GM12878 (cell line): ENCODE data around the gene CARD10. TPM values are rescaled to one million over a fixed set of nuclear protein-coding genes. Genes with fewer than 3 reads are reported as not detected.

Experiments used
- ATAC-seq: fragments of 200-7000 bp; cut with Tn5 transposase; 3 replicates; pipeline ENCODE4 v1.9.1; 2020; ENCODE audit warnings: mild to moderate bottlenecking, moderate library complexity
- BruUV-seq: library from RNA; stranded (reverse); fragments of 400-500 nt; replicated peaks from 2 replicates; lab custom pipeline; 2021; lab: Mats Ljungman, UMichigan
- CTCF ChIA-PET: fragments of 300-600 bp; sonication (Branson Sonifier 250); formaldehyde crosslinking; extraction: SDS; loops from one replicate; lab custom pipeline; 2021; ENCODE audit warnings: inconsistent platforms; lab: Yijun Ruan, JAX
- POLR2A ChIA-PET: fragments of 350-600 bp; formaldehyde crosslinking; extraction: SDS; loops from one replicate; lab custom pipeline; 2021; ENCODE audit warnings: inconsistent platforms; lab: Charles Lee
- RAD21 ChIA-PET: fragments of 300-600 bp; sonication (Branson Sonifier 250); formaldehyde crosslinking; loops from one replicate; lab custom pipeline; 2023; ENCODE audit warnings: antibody characterized with exemption; ENCODE audit not compliant: unreplicated experiment; lab: Charles Lee
- SMC1A ChIA-PET: fragments of 300-600 bp; sonication (Branson Sonifier 250); formaldehyde crosslinking; loops from one replicate; lab custom pipeline; 2023; ENCODE audit not compliant: unreplicated experiment, uncharacterized antibody; lab: Charles Lee
- DNase-seq: peaks from one replicate; pipeline ENCODE4 v3.0.0-alpha.2; 2011; ENCODE audit warnings: low read depth, low spot score
- FAIRE-seq: peaks from 3 replicates; lab custom pipeline; 2011; peaks lifted over from hg19 to GRCh38; lab: Jason Lieb, UNC
- H2AFZ ChIP-seq: 2 replicates; pipeline ENCODE4 v1.6.0; 2011; ENCODE audit warnings: low read depth, low read length, control low read depth; ENCODE audit not compliant: control insufficient read depth
- H3K27ac ChIP-seq: 2 replicates; pipeline ENCODE4 v1.5.1; 2011; ENCODE audit warnings: control low read depth; ENCODE audit not compliant: control insufficient read depth, insufficient read depth
- H3K27me3 ChIP-seq, 2 experiments: replicated peaks in 1 of 2; 2 replicates each; pipeline versions ENCODE4 v1.6.0 to v1.6.1; 2011; ENCODE audit warnings: low read length in 1 of 2; ENCODE audit not compliant: control insufficient read depth in 2 of 2, insufficient read depth in 2 of 2
- H3K36me3 ChIP-seq, 2 experiments: 2 replicates each; pipeline ENCODE4 v1.5.1; 2011; ENCODE audit warnings: low read length in 1 of 2; ENCODE audit not compliant: control insufficient read depth in 2 of 2, insufficient read depth in 2 of 2
- H3K4me1 ChIP-seq: 2 replicates; pipeline ENCODE4 v1.6.1; 2011; ENCODE audit warnings: mild to moderate bottlenecking, low read length, moderate library complexity, mixed read lengths; ENCODE audit not compliant: control insufficient read depth, insufficient read depth
- H3K4me2 ChIP-seq: 2 replicates; pipeline ENCODE4 v1.6.0; 2011; ENCODE audit warnings: control low read depth; ENCODE audit not compliant: control insufficient read depth, insufficient read depth
- H3K4me3 ChIP-seq: fragments of 200-600 bp; sonication (generic); 2 replicates; pipeline ENCODE4 v1.5.1; 2016
- H3K79me2 ChIP-seq: 2 replicates; pipeline ENCODE4 v1.6.0; 2011; ENCODE audit warnings: low read length; ENCODE audit not compliant: control insufficient read depth, insufficient read depth
- H3K9ac ChIP-seq: 2 replicates; pipeline ENCODE4 v1.8.0; 2011; ENCODE audit warnings: low read length, control low read depth, mixed read lengths; ENCODE audit not compliant: control insufficient read depth, insufficient read depth
- H3K9me3 ChIP-seq: replicated peaks from 3 replicates; pipeline ENCODE4 v1.5.1; 2011; ENCODE audit warnings: mild to moderate bottlenecking, low read length; ENCODE audit not compliant: control insufficient read depth, insufficient read depth
- H4K20me1 ChIP-seq: 2 replicates; pipeline ENCODE4 v1.6.0; 2011; ENCODE audit not compliant: control insufficient read depth, insufficient read depth
- NFYB ChIP-seq: IDR thresholded peaks from 2 replicates; pipeline ENCODE4 v1.6.1; 2011; ENCODE audit warnings: low read depth, mild to moderate bottlenecking, low read length, improper control_type of control experiment, moderate library complexity; ENCODE audit not compliant: insufficient read depth
- NR2C2 ChIP-seq: IDR thresholded peaks from 2 replicates; pipeline ENCODE4 v1.6.1; 2011; ENCODE audit warnings: borderline replicate concordance, low read depth; ENCODE audit not compliant: control insufficient read depth, insufficient read length
- RAD21 ChIP-seq: IDR thresholded peaks from 2 replicates; pipeline ENCODE4 v1.6.1; 2011; ENCODE audit warnings: mild to moderate bottlenecking, low read depth, low read length, moderate library complexity; ENCODE audit not compliant: insufficient read depth
- TCF12 ChIP-seq: IDR thresholded peaks from 2 replicates; pipeline ENCODE4 v1.6.1; 2011; ENCODE audit warnings: low read depth, mild to moderate bottlenecking, low read length
- ZNF622 ChIP-seq: fragments of 450-650 bp; IDR thresholded peaks from 2 replicates; pipeline ENCODE4 v1.6.1; 2017; ENCODE audit warnings: mild to moderate bottlenecking, inconsistent platforms
- WGBS: methylation state at CpG from one replicate; pipeline ENCODE4 v1.1.6; 2016; ENCODE audit warnings: low lambda C conversion rate; ENCODE audit not compliant: insufficient replicate concordance, insufficient coverage; ENCODE audit errors: missing lambda C conversion rate; 5-methylcytosine and 5-hydroxymethylcytosine counted together
- in situ Hi-C: fragments of 300-500 bp; cut with MboI; formaldehyde crosslinking; loops from 9 replicates; pipeline ENCODE4 v1.14.3; 2018; ENCODE audit warnings: mixed read lengths
- intact Hi-C: fragments of 100-400 bp; cut with micrococcal nuclease; formaldehyde crosslinking; loops from one replicate; pipeline ENCODE4 v1.14.2; 2022; ENCODE audit not compliant: unreplicated experiment
- polyA plus RNA-seq, 11 experiments: library from polyadenylated mRNA; depleted of rRNA in 4 of 11; unstranded in 6 of 11; stranded (reverse) in 5 of 11; fragments of >200 nt; fragmentation: Nextera tagmentation in 4 of 11; fragmentation: Illumina TruSeq in 1 of 11; extraction: Ambion mirVana in 4 of 11; extraction: Trizol in 1 of 11; gene quantifications; 1 replicate in 1 of 11; 2 replicates in 10 of 11; pipeline versions ENCODE4 v1.2.1 to v1.2.3, GENCODE V29; 2011 to 2016; ENCODE audit warnings: inconsistent platforms in 2 of 11, missing spikeins in 2 of 11, low read depth in 1 of 11
- total RNA-seq, 4 experiments: library from RNA; depleted of rRNA in 3 of 4; stranded (reverse); fragments of >200 nt in 3 of 4; fragmentation: Illumina TruSeq in 1 of 4; extraction: Trizol in 1 of 4; gene quantifications; 2 replicates each; pipeline versions ENCODE4 v1.2.1 to v1.2.3, GENCODE V29; 2013 to 2021
- TF ChIP-seq, protein P1 (sequence below): IDR thresholded peaks from 2 replicates; pipeline ENCODE4 v1.6.1; 2012; ENCODE audit warnings: low read depth, low read length, improper control_type of control experiment
- TF ChIP-seq, protein P2 (sequence below): fragments of 450-650 bp; IDR thresholded peaks from 2 replicates; pipeline ENCODE4 v1.6.1; 2017; ENCODE audit warnings: borderline replicate concordance

Gene CARD10
- total and polyA plus RNA-seq, 10 of the 15 experiments (the other 5 are each of a cell fraction or from before 2014, with no cell fraction given) = 0.08 to 0.10 (median 0.10) TPM; not detected in 7

DNA sequence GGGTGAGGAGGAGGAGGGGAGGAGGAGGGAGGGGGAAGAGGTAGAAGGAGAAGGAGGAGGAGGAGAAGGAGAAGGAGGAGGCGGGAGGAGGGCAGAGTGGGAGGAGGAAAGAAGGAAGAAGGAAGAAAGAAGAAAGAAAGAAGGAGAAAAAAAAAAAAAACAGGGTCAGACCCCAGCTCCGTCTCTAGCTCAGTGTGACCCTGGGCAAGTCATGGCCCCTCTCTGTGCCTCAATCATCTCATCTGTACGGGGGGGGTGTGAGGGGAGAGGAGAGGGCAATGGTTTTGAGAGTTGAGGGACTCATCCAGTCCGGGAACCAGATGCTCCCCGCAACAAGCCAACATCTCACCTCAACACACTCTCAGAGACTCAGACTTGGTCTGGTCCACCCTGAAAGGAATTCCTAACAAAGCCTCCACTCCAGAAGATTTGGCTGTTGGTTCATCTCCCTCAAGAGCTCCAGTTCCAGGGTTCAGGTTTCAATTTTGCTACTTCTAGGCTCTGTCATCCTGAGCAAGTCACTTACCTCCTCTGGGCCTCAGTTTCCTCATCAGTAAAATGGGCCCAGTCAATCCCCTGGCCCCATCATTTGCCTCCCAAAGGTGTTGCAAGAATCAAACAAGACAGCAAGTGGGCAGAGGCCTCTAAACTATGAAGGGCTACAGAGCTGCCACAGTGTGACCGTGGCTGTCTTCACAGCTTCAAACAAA is 7.7 kb downstream of the CARD10 start:
- no peak overlapping the region for H3K4me2 ChIP-seq
- in situ Hi-C loops = no loop called here
- H3K9ac ChIP-seq = no peak overlapping the region
- no peak overlapping the region for H3K27ac ChIP-seq
- SMC1A ChIA-PET = interaction anchor here (0.7 kb wide), 1 partner anchor 364 kb away, joined by 4 read pairs; no protein-coding TSS in a partner anchor
- no peaks in the 10 kb centered on the region for H3K79me2 ChIP-seq
- H3K9me3 ChIP-seq = no peaks in the 10 kb centered on the region
- POLR2A ChIA-PET = no interaction called here
- ATAC-seq (no peak; the same call in 2 of the 3 replicates), DNase-seq (no peak), FAIRE-seq (no peak)
- no peak overlapping the region for H3K4me3 ChIP-seq
- no peaks in the 10 kb centered on the region for H4K20me1 ChIP-seq
- intact Hi-C loops = no loop called here
- no peaks in the 10 kb centered on the region for H3K36me3 ChIP-seq
- CTCF ChIA-PET = interaction anchor here (0.6 to 1.4 kb wide), 2 partner anchors 55 to 61 kb away, joined by 3 to 5 read pairs; no protein-coding TSS in a partner anchor
- H3K27me3 ChIP-seq = no peaks in the 10 kb centered on the region
- BruUV-seq = no TSS peak
- WGBS = 15% methylated on average over 4 of the region's 6 CpGs
- no peak overlapping the region for H2AFZ ChIP-seq
- TF ChIP-seq, protein P1, sequence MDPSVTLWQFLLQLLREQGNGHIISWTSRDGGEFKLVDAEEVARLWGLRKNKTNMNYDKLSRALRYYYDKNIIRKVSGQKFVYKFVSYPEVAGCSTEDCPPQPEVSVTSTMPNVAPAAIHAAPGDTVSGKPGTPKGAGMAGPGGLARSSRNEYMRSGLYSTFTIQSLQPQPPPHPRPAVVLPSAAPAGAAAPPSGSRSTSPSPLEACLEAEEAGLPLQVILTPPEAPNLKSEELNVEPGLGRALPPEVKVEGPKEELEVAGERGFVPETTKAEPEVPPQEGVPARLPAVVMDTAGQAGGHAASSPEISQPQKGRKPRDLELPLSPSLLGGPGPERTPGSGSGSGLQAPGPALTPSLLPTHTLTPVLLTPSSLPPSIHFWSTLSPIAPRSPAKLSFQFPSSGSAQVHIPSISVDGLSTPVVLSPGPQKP = no peak
- no peak for TF ChIP-seq ZNF622
- RAD21 ChIA-PET = no interaction called here
- H3K4me1 ChIP-seq = no peaks in the 10 kb centered on the region

DNA sequence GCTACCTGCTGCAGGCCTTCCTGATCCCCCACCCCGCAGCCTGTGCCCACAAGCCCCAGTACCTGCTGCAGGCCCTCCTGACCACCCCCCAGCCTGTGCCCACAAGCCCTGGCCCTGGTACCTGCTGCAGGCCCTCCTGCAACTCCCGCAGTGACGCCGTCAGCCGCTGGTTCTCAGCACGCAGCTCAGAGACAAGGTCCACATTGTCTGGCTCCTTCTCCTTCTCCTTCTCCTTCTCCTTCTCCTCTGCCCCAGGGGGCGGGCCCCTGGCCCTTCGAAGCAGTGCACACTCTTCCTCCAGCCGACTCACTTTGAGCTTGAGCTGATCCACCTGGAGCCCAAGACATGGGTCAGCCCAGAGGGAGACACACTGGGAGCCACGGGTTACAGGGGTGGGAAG is 9.1 kb downstream of the CARD10 start:
- ChIA-PET SMC1A (no interaction called here), RAD21 (no interaction called here), CTCF (interaction anchor here (0.6 kb wide), 1 partner anchor 242 kb away, joined by 3 read pairs; no protein-coding TSS in a partner anchor), POLR2A (no interaction called here)
- FAIRE-seq (no peak), ATAC-seq (no peak), DNase-seq (no peak)
- intact Hi-C loops (no loop called here), in situ Hi-C loops (no loop called here)
- Histone ChIP-seq H3K27ac (no peak overlapping the region), H4K20me1 (no peaks in the 10 kb centered on the region), H2AFZ (no peak overlapping the region), H3K4me1 (no peaks in the 10 kb centered on the region), H3K9me3 (no peaks in the 10 kb centered on the region), H3K79me2 (no peaks in the 10 kb centered on the region), H3K9ac (no peak overlapping the region), H3K4me2 (no peak overlapping the region), H3K27me3 (no peaks in the 10 kb centered on the region), H3K4me3 (no peak overlapping the region), H3K36me3 (no peaks in the 10 kb centered on the region)
- no TSS peak for BruUV-seq
- TF ChIP-seq NFYB (no peak), TCF12 (no peak), RAD21 (no peak), NR2C2 (no peak)
- TF ChIP-seq, protein P1 = no peak
- TF ChIP-seq, protein P2, sequence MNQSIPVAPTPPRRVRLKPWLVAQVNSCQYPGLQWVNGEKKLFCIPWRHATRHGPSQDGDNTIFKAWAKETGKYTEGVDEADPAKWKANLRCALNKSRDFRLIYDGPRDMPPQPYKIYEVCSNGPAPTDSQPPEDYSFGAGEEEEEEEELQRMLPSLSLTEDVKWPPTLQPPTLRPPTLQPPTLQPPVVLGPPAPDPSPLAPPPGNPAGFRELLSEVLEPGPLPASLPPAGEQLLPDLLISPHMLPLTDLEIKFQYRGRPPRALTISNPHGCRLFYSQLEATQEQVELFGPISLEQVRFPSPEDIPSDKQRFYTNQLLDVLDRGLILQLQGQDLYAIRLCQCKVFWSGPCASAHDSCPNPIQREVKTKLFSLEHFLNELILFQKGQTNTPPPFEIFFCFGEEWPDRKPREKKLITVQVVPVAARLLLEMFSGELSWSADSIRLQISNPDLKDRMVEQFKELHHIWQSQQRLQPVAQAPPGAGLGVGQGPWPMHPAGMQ = no peak
- 50% methylated on average over 10 of the region's 10 CpGs for WGBS
